ENCODE results near the gene TEX38.
"Not testable (repeated sequence)": the region's sequence is repeated elsewhere in the genome, so short reads cannot be mapped to it uniquely, and the experiment has no call there.

Gene TEX38

DNA sequence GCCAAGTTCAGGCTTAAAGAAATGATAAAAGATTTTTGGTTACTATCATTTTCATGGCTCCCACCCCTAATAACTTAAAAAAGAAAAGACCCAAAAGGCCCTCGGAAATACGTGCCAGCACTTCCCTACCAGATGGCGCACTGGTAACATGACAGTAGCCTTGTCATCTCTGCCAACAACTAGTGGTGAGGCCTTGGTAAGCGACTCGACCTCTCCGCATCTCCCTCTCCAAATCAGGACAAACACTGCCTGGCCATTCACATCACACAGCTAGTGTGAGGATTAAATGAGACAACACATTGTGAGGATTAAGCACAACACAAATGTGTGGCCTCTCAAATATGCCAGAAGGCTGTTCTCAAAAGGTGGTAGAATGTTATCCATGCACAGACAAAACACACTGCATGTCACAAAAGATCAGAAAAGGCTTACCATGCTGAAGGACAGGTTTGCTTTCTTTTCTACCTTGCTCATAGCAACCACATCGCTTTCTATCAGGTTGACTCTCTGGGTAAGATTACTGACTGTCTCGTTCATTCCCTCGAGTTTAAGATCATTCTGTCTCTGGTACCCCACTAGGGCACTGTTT lies 16.4 kb downstream of the TEX38 start:
- DNase-seq (ENCODE audit: low spot score): no peak

DNA sequence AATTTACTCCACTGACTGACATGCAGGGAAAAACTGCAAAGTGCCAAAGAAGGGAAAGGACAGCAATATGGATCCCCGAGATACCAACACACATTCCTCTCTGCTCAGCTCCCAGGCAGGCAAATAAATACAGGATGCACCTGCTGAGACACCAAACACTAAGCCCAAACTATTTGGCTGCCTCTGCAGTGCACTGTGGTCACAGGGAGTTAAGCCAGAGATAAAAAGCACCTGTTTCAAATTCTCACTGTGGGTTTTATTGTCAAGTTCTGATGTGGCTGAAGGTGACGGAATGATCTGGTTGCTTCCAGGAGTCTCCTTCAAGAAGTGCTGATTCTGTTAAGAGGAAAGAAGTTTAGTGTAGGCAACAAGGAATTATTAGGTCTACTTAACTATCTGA lies 17.7 kb downstream of the TEX38 start:
- DNase-seq (ENCODE audit: low spot score): no peak

DNA sequence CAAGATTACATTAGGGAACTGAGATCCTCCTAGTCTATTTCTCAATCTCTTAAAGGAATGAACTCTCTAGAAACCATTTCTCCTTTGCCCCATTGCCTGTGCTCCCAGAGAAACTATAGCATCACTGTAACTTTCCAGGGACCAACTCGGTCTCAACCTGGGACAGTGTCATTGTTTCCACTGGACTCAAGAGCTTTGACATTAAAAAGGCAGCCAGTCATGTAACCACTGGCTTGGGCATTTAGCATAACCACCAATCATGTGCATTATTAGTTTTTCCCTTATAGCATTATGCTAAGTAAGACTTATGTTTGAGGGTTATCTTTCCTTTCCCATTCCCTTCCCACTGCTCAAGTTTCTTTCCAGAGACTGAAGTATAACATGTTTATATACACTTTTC lies 18.2 kb downstream of the TEX38 start:
- DNase-seq (ENCODE audit: low spot score): no peak

DNA sequence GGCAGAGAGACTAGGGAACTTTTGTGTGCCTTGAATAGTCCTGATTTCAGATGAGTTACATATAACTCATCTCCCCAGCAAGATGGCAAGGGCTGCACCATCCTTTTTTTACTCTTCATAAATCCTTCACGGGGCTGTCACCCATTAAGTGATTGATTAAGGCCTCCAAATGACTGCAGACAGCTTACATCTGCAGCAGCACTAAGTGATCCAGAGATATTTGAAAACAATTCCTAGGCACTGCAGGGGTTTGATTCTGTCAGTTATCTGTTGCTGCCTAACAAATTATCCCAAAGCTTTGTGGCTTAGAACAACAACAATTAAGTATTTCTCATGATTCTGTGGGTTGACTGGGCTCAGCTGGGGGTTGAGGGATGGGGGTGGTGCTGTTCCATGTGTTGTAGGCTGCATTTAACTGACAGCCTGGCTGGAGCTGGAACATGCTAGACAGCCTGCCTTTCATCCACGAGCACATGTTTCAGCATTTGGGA lies 19.3 kb downstream of the TEX38 start:
- no peak for DNase-seq (ENCODE audit: low spot score)

DNA sequence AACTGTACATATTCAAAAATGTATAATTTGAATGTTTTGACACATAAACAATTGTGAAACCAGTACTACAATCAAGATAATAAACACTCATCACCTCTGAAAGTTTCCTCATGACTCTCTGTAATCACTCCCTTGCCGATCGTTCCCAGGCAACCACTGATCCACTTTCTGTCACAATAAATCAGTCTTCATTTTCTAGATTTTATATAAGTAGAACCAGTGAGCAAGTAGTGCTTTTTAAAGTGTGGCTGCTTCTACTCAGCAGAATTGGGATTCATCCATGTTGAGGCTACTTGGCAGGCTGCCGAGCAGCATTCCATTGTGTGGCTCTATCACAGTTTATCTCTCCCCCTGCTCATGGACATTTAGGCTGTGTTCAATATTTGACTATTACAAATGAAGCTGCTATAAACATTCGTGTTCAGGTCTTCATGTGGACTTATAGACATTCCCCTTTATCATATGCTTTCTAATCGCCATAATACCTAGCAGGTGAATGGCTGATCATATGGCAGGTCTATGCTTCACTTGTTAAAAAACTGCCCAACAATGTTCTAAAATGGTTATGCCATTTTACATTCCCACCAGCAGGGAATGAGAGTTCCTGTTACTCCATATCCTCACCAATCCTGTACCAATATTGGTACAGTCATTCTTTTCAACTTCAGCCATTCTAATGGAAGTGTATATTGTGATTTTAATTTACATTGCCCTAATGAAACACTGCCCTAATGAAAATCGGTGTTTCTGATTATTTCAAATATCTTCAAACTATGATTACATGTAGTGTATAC lies 20.5 kb downstream of the TEX38 start:
- peak; percentile 38 for DNase-seq (ENCODE audit: low spot score)

DNA sequence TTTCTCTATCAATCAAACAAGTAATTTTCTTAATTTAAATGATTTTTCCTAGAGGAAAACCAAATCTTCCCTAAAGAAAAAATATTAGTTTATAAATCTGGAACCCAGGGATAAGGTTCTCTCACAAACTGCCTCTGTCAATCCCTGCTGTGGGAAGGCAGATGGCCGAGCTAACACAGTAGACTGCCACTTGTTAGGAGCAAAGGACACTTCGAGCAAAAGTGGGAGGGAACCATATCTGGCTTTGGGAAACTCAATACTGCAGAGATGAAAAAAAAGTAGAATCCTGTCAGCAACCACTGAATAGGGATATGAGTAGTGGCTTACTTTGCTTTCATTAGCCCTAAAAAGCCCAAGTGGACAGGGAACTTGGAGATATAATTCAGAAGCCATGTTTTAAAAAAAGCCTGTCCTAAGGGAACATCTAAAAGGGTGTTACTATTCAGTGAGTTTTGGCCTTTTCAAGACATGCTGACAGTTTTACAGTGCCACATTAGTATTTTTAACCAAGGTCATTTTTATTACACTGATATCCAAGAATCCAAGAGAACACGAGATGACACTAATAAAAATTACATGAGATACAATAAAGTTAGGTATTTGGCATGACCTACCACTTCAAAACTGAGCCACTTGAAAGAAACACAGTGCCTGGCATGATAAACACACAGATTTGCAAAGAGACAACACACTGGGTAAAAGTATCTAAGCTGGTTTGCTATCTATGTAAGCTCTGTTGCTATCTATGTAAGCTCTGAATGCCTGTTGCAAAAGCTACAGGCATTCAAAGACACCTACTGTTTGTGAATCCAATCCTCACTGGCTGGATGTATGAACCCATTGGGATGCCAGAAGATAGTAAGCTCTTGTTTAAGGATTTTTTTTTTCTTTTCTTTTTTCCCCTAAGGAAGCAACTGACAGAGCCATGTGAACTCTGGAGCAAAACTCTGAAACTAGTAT lies 21.4 kb downstream of the TEX38 start:
- DNase-seq (ENCODE audit: low spot score): no peak

DNA sequence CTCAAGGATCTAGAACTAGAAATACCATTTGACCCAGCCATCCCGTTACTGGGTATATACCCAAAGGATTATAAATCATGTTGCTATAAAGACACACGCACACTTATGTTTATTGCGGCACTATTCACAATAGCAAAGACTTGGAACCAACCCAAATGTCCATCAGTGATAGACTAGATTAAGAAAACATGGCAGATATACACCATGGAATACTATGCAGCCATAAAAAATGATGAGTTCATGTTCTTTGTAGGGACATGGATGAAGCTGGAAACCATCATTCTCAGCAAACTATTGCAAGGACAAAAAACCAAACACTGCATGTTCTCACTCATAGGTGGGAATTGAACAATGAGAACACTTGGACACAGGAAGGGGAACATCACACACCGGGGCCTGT lies 23.0 kb downstream of the TEX38 start:
- not testable (repeated sequence) for DNase-seq (ENCODE audit: low spot score)

DNA sequence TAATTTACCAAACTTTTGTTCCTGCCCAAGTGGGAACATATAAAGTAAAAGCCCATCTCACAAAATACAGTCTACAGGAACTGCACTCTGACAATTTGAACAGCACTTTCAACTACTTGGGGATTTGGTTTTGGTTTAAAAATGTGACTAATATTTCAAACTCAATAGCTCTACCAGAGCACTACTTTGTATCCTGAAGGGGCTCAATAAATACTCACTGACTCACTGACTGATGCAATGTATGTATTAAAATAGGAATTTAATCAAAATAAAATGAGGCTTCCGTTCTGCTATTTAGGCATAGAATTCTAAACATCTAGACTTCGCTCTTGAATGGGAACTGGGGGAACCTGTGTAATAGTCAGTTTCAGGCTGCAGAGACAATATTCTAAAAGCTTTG lies 25.4 kb downstream of the TEX38 start:
- DNase-seq (ENCODE audit: low spot score): no peak

DNA sequence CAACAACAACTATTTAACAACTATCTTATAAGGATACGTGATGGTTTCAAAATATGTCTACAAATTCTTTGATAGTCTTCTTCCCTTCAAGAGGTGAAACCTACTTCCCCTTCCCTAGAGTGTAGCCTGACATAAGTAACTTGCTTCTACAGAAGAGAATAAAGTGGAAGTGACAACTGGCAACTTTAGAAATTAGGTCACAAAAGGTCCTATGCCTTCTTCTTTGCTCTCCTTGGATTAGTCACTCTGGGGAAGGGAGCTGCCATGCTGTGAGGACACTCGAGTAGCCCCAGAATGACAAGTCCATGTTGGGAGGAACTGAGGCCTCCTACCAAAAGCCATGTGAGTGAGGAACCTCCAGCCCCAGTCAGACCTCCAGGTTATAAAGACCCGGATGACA lies 28.0 kb downstream of the TEX38 start:
- no peak for DNase-seq (ENCODE audit: low spot score)

DNA sequence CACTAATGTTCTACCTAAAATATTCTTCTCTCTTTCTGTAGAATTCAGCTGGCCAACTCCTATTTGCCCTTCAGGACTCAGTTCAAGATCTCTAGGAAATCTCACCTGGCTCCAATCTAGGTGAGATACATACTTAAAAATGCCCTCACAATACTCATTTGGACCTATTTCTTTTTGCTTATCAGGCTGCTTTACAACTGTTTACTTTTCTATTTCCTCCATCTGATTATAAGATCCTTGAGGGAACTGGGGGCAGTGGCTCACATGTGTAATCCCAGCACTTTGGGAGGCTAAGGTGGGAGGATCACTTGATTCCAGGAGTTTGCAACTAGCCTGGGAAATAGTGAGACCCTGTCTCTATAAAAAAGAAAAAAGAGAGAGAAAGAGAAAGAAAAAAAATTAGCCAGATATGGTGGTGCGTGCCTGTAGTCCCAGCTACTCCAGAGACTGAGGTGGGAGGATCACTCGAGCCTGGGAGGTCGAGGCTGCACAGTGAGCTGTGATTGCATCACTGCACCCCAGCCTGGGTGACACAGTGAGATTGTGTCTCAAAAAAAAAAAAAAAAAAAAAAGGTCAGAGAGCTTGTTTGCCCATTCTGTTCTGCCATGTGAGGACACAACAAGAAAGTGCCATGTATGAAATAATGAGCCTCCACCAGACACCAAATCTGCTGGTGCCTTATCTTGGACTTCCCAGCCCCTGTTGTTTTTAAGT lies 32.4 kb downstream of the TEX38 start:
- DNase-seq (ENCODE audit: low spot score): no peak

DNA sequence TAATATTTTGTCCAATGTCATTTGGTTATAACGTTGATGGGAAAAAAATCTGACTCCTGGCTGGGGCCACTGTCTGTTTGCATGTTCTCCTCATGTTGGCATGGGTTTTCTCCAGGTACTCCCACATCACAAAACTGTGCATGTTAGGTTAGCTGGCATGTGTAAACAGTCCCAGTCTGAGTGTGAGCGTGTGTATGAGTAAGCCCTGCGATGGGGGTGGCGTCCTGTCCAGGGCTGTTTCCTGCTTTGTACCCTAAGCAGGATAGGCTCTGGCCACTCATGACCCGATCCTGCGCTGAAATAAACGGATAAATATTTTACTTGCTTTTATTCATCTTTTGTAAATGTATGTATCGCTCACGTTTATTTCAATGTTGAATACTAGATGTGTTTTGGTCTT lies 33.8 kb downstream of the TEX38 start:
- no peak for DNase-seq (ENCODE audit: low spot score)

DNA sequence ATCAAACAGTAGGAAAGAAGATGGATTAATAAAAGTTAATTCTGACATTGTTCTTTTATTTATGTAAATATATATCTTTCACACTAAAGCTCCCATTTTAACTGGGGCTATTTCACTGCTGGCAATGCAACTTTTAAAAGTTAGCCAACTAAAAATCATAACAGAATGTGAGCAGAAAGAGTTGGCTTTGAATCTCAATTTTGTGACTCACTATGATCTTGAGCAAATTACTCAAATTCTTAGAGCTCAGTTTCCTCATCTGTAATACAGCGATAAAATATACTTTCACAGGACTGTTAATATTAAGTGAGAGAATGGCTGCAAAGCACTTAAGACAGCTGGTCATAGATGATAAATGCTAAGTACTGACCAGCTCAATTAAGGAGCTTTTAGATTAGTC lies 36.5 kb downstream of the TEX38 start:
- no peak for DNase-seq (ENCODE audit: low spot score)

DNA sequence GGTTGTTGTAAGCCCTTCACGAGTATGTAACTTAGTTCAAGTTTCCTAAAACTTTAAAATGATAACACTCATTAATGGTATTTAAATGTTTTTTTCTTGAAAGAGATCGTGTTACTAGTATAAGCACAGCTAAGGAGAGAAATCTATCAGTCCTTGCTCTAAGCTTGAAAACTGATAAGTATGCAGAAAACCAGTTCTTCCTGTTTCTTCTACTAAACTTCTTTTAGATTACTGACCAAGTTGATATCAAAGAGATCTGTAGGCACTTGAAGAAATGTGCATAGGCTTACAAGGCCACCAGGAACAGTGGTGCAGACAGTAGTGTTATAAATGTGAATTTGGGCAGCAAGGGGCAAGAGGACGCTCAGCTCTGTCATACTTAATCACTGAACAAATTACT lies 43.3 kb downstream of the TEX38 start:
- no peak for DNase-seq (ENCODE audit: low spot score)

DNA sequence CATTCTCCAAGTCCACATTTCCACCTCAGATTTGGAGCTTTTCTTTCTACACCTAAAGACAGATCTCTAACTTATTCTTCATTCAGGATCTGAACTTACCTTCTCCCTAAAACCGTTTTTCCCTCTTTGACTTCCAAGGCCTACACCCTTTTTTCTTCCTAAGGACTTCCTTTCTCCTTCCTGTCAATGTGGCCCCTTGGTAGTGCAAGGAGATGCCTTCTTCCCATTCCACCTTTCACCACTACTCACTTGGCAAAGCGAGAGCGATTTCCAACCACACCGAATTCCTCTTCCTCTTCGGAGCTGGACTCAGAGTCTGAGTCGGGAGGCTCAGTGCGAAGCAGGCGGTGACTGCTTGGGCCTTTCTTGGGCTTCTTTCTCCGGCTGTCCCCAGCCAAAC lies 46.0 kb downstream of the TEX38 start:
- DNase-seq (ENCODE audit: low spot score): no peak

DNA sequence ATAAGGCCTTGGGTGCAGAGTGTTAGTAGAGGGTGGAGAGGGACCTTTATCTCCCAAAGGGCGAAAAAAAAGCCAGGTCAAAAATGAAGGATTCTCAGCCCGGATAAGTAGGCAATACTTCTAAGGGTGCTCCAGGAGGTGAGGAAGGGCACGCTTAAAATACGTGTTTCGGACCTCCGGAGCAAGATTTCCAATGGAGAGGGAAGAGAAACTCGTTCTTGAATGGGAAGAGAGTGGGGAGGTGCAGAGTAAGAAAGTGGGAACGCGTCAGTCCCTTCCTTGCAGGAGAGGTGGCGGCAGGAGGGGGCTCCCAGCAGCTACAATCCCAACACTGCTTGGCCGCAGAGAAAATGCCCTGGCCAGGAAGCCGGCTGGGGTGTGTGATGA lies 46.7 kb downstream of the TEX38 start:
- DNase-seq (ENCODE audit: low spot score): no peak

DNA sequence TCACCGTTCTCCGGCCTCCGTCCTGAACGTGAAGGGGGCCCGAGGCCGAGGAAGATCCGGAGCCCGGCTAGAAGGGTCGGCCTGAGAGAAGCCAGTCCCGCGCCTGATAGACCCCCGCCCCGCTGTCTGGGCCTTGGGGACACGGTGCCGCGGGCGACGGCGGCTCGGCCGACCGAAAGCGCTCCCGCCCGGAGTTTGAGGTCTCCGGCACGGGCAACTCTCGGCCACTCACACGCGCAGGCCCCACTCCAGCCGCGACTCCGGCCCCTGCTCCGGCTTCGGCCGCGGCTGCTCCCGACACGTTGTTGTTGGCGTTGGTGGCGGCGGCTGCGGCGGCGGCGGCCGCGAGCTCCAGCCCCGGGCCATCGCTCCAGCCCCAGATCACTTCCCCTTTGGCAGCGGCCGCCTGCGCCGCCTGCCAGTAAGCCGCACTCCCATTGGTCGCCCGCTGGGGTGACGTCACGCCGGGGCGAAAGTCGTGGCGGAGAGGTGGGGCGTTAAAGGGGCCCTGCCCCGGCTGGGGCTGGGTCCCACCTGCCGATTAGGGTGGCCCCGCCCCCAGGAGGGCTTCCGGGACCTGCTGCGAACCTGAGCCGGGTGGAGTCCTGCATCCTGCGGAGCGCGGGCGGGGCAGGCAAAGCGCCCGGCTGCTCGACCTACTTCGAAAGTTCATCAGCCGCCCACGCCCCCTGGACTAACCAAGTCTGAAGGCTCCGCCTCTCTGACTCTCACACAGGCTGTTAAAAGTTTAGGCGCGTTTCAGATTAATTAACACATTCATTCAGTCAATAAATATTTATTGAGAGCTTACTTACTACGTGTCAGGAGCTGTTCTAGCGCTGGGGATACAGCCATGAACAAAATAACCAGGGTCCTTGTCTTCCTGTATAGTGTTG lies 47.3 kb downstream of the TEX38 start, which contains the start of gene EFCAB14:
Gene EFCAB14 (minus strand): TSS at position 388 of the 896 bp plus-strand sequence. CDS start 1,027 bp downstream, outside the sequence.
- peak; percentile 90 for DNase-seq (ENCODE audit: low spot score)

DNA sequence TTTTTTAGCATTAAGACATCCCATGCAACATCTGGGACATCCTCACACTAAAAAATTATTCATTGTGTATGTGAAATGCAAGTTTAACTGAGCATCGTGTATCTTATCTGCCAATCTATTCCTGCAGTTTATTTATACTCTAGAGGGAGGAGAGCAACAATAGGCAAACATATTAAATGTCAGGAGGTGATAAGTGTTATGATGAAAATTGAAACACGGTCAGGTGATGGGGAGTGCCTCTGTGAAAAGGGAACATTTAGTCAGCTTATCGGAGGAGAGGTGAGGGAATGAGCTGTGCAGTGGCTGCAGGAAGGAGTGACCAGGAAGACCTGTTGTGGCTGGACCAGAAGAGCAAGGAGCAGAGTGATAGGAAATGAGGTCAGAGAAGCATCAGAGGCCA lies 48.0 kb downstream of the TEX38 start:
- peak; percentile 16 for DNase-seq (ENCODE audit: low spot score)

DNA sequence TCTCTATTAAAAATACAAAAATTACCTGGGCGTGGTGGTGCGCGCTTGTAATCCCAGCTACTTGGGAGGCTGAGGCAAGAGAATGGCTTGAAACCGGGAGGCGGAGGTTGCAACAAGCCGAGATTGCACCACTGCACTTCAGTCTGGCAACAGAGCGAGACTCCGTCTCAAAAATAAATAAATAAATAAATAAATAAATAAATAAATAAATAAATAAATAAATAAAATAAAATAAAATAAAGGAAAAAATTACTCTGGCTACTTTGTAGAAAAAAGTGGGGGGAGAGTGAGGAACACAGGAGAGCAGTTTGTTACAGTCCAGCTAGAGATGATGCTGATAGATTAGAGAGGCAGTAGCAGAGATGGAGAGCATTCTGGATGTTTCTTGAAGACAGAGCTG lies 48.7 kb downstream of the TEX38 start:
- not testable (repeated sequence) for DNase-seq (ENCODE audit: low spot score)

DNA sequence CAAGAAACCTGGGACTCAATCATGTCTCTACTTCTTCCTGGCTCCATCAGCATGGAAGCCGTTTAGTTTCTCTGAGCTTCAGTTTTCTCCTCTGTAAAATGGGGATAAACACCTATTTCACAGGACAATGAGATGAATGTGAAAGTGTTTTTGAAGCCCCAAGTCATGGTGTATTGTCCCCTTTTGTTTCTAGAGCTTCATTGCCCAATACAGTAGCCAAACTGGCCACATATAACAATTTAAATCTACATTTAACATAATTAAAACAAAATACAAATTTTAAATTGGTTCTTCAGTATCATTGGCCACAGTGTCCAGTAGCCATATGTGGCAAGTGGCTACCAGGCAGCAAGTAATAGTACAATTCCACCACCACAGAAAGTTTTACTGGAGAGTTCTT lies 49.5 kb downstream of the TEX38 start:
- DNase-seq (ENCODE audit: low spot score): no peak

DNA sequence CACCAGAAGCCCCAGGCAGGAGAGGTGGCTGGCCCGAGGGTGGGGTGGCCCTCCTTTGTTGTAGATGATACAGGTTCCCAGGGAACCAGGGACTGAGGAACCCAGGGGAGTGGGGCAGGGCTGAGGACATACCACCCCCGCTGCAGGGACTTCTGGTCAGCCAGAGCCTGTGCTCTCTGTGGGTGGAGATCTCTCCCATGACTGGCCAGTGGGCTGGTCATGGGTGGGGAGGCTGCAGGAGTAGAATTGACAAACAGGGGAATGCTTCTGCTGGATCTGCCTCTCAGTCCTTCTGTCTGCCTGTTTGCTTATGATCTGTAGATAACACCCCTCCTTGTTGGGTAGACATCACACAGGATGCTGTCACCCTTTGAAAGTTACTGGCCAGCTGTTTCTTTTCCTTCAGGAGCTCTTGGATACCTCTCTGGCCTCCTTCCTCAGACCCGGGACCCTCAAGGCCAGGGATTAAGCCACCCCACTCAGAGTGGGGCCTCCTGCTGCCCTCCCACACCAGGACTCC lies 50.1 kb downstream of the TEX38 start:
- no peak for DNase-seq (ENCODE audit: low spot score)
